ENCODE results near the gene RPS6KC1.

DNA sequence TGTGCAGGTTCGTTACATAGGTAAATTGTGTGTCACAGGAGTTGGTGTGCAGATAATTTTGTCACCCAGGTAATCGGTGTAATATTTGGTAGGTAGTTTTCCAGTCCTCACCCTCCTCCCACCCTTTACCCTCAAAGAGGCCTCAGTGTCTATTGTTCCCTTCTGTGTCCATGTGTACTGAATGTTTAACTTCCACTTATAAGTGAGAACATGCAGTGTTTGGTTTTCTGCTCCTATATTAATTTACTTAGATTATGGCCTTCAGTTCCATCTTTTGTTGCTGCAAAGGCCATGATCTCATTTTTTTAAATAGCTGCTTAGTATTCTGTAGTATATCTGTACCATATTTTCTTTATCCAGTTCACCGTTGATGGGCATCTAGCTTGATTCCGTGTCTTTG is 87.3 kb downstream of the RPS6KC1 start:
- TF ChIP-seq, protein P1, sequence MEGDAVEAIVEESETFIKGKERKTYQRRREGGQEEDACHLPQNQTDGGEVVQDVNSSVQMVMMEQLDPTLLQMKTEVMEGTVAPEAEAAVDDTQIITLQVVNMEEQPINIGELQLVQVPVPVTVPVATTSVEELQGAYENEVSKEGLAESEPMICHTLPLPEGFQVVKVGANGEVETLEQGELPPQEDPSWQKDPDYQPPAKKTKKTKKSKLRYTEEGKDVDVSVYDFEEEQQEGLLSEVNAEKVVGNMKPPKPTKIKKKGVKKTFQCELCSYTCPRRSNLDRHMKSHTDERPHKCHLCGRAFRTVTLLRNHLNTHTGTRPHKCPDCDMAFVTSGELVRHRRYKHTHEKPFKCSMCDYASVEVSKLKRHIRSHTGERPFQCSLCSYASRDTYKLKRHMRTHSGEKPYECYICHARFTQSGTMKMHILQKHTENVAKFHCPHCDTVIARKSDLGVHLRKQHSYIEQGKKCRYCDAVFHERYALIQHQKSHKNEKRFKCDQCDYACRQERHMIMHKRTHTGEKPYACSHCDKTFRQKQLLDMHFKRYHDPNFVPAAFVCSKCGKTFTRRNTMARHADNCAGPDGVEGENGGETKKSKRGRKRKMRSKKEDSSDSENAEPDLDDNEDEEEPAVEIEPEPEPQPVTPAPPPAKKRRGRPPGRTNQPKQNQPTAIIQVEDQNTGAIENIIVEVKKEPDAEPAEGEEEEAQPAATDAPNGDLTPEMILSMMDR (IDR thresholded peaks at IDR 0.05): no peak
- TF ChIP-seq POLR2A (IDR thresholded peaks at IDR 0.05): no peak
